H1 (cell line): ENCODE data around the gene ROBO4.

Experiments used
- CTCF ChIP-seq, 3 experiments: IDR thresholded peaks; 1 replicate in 2 of 3; 2 replicates in 1 of 3; pipeline versions ENCODE4 v1.5.1 to v1.6.1; 2011; ENCODE audit warnings: low read length in 3 of 3, mild to moderate bottlenecking in 3 of 3, inconsistent platforms in 2 of 3, low read depth in 1 of 3, moderate library complexity in 1 of 3; ENCODE audit not compliant: insufficient read depth in 1 of 3; ENCODE audit errors: control extremely low read depth in 1 of 3
- POLR2A ChIP-seq, 2 experiments: IDR thresholded peaks; 1 replicate in 1 of 2; 2 replicates in 1 of 2; pipeline ENCODE4 v1.6.1; 2011; ENCODE audit warnings: low read depth in 2 of 2, low read length in 2 of 2, mild to moderate bottlenecking in 2 of 2; ENCODE audit errors: control extremely low read depth in 1 of 2
- TCF12 ChIP-seq: IDR thresholded peaks from 2 replicates; pipeline ENCODE4 v1.6.1; 2011; ENCODE audit warnings: low read depth, mild to moderate bottlenecking, low read length

- TF ChIP-seq TCF12 (no peak), CTCF (IDR thresholded peaks at IDR 0.05; ENCODE audit: control extremely low read depth in 1 of 3, insufficient read depth in 1 of 3, low read depth in 1 of 3, low read length in 3 of 3) (no peak), POLR2A (IDR thresholded peaks at IDR 0.05; ENCODE audit: control extremely low read depth in 1 of 2, low read depth in 2 of 2, low read length in 2 of 2) (no peak)
These were observed 58.9 kb downstream of the ROBO4 start for GRCh38 chr11:124838805-124839127.
